ENCODE data around the gene CD44.

CD44 gene

GRCh38 chr11:35147235-35147634 is 8.3 kb downstream of the CD44 start:
- Histone ChIP-seq H3K79me2 (ENCODE audit: insufficient read depth, low read length) (no peaks in the 10 kb centered on the region), H4K20me1 (ENCODE audit: low read depth, low read length) (no peaks in the 10 kb centered on the region), H3K27me3 (ENCODE audit: low read length) (no peaks in the 10 kb centered on the region), H3K9me3 (ENCODE audit: insufficient read depth, low read length) (no peaks in the 10 kb centered on the region), H3K4me3 (ENCODE audit: insufficient read depth, low read length, poor library complexity, severe bottlenecking) (no peak overlapping the region), H2AFZ (ENCODE audit: low read depth, low read length, severe bottlenecking) (no peak overlapping the region), H3K27ac (ENCODE audit: low read depth, low read length) (no peak overlapping the region), H3K36me3 (ENCODE audit: low read length) (no peaks in the 10 kb centered on the region), H3F3A (ENCODE audit: insufficient read depth) (no peaks in the 10 kb centered on the region), H3K9me2 (replicated peaks; ENCODE audit: insufficient read depth, low read length) (no peaks in the 10 kb centered on the region), H3K9ac (ENCODE audit: low read length) (no peak overlapping the region), H3K4me2 (ENCODE audit: low read depth, low read length, poor library complexity, severe bottlenecking) (no peak overlapping the region)
- no peak for TF ChIP-seq EZH2phosphoT487 (conservative IDR thresholded peaks at IDR 0.05; ENCODE audit: low read length)
- no peak for TF ChIP-seq CTCF (IDR thresholded peaks at IDR 0.05; ENCODE audit: insufficient read depth, low read length, poor library complexity, severe bottlenecking)

GRCh38 chr11:35148163-35148837 is 9.3 kb downstream of the CD44 start:
- Histone ChIP-seq H2AFZ (ENCODE audit: low read depth, low read length, severe bottlenecking) (no peak overlapping the region), H3F3A (ENCODE audit: insufficient read depth) (no peaks in the 10 kb centered on the region), H3K9me3 (ENCODE audit: insufficient read depth, low read length) (no peaks in the 10 kb centered on the region), H4K20me1 (ENCODE audit: low read depth, low read length) (no peaks in the 10 kb centered on the region), H3K4me3 (ENCODE audit: insufficient read depth, low read length, poor library complexity, severe bottlenecking) (no peak overlapping the region), H3K27ac (ENCODE audit: low read depth, low read length) (no peak overlapping the region), H3K27me3 (ENCODE audit: low read length) (no peaks in the 10 kb centered on the region), H3K79me2 (ENCODE audit: insufficient read depth, low read length) (no peaks in the 10 kb centered on the region), H3K9ac (ENCODE audit: low read length) (no peak overlapping the region), H3K9me2 (replicated peaks; ENCODE audit: insufficient read depth, low read length) (no peaks in the 10 kb centered on the region), H3K36me3 (ENCODE audit: low read length) (no peaks in the 10 kb centered on the region), H3K4me2 (ENCODE audit: low read depth, low read length, poor library complexity, severe bottlenecking) (no peak overlapping the region)
- TF ChIP-seq CTCF (IDR thresholded peaks at IDR 0.05; ENCODE audit: insufficient read depth, low read length, poor library complexity, severe bottlenecking) (no peak), EZH2phosphoT487 (conservative IDR thresholded peaks at IDR 0.05; ENCODE audit: low read length) (no peak)

- Histone ChIP-seq H3K9me2 (replicated peaks; ENCODE audit: insufficient read depth, low read length) (no peaks in the 10 kb centered on the region), H3K79me2 (ENCODE audit: insufficient read depth, low read length) (no peaks in the 10 kb centered on the region), H3F3A (ENCODE audit: insufficient read depth) (no peaks in the 10 kb centered on the region), H3K36me3 (ENCODE audit: low read length) (no peaks in the 10 kb centered on the region), H3K4me3 (ENCODE audit: insufficient read depth, low read length, poor library complexity, severe bottlenecking) (no peak overlapping the region), H4K20me1 (ENCODE audit: low read depth, low read length) (no peaks in the 10 kb centered on the region), H3K27me3 (ENCODE audit: low read length) (no peaks in the 10 kb centered on the region), H3K27ac (ENCODE audit: low read depth, low read length) (no peak overlapping the region), H2AFZ (ENCODE audit: low read depth, low read length, severe bottlenecking) (no peak overlapping the region), H3K9me3 (ENCODE audit: insufficient read depth, low read length) (no peaks in the 10 kb centered on the region), H3K9ac (ENCODE audit: low read length) (no peak overlapping the region), H3K4me2 (ENCODE audit: low read depth, low read length, poor library complexity, severe bottlenecking) (no peak overlapping the region)
- TF ChIP-seq EZH2phosphoT487 (conservative IDR thresholded peaks at IDR 0.05; ENCODE audit: low read length) (no peak), CTCF (IDR thresholded peaks at IDR 0.05; ENCODE audit: insufficient read depth, low read length, poor library complexity, severe bottlenecking) (no peak)
These were observed 11.5 kb downstream of the CD44 start for GRCh38 chr11:35150454-35150853.

All from SU-DHL-6 (cell line).